H1 (cell line): ENCODE measurements around the gene NETO1. TPM values are rescaled to one million over a fixed set of nuclear protein-coding genes. Genes with fewer than 3 reads are reported as not detected.

Source experiments
- CTCF ChIA-PET: fragments of 300-600 bp; sonication (Branson Sonifier 250); formaldehyde crosslinking; loops from one replicate; lab custom pipeline; 2021; ENCODE audit not compliant: partially characterized antibody; lab: Charles Lee
- POLR2A ChIA-PET: fragments of 300-600 bp; sonication (Branson Sonifier 250); formaldehyde crosslinking; loops from one replicate; lab custom pipeline; 2021; ENCODE audit warnings: inconsistent platforms; ENCODE audit not compliant: partially characterized antibody; lab: Charles Lee
- DNase-seq, 2 experiments: peaks; one replicate each; pipeline versions ENCODE4 v3.0.0 to v3.0.0-alpha.2; 2010 to 2022; ENCODE audit warnings: low spot score in 2 of 2, low read depth in 1 of 2, mixed read lengths in 1 of 2
- FAIRE-seq: peaks from 2 replicates; lab custom pipeline; 2011; peaks lifted over from hg19 to GRCh38; lab: Jason Lieb, UNC
- H2AFZ ChIP-seq: 2 replicates; pipeline ENCODE4 v1.8.1; 2012; ENCODE audit warnings: low read length, inconsistent platforms
- H2AK5ac ChIP-seq: 2 replicates; pipeline ENCODE4 v1.6.1; 2013; ENCODE audit warnings: low read depth, low read length
- H2BK120ac ChIP-seq: replicated peaks from 2 replicates; pipeline ENCODE3; 2013; ENCODE audit warnings: low read depth, low read length, inconsistent platforms
- H2BK12ac ChIP-seq: 2 replicates; pipeline ENCODE4 v1.6.1; 2013; ENCODE audit warnings: low read depth, low read length
- H2BK15ac ChIP-seq: 2 replicates; pipeline ENCODE4 v1.6.1; 2013; ENCODE audit warnings: low read length
- H2BK20ac ChIP-seq: 2 replicates; pipeline ENCODE4 v1.6.1; 2013; ENCODE audit warnings: low read length
- H2BK5ac ChIP-seq: 2 replicates; pipeline ENCODE4 v1.6.1; 2013; ENCODE audit warnings: low read depth, low read length
- H3K14ac ChIP-seq: 2 replicates; pipeline ENCODE4 v1.6.1; 2013; ENCODE audit warnings: inconsistent platforms; ENCODE audit not compliant: insufficient read length
- H3K18ac ChIP-seq: 2 replicates; pipeline ENCODE4 v1.6.1; 2013; ENCODE audit warnings: low read length; ENCODE audit errors: extremely low read depth
- H3K23ac ChIP-seq: 2 replicates; pipeline ENCODE4 v1.6.1; 2013; ENCODE audit warnings: inconsistent platforms; ENCODE audit not compliant: insufficient read length
- H3K23me2 ChIP-seq: 2 replicates; pipeline ENCODE4 v1.6.1; 2013; ENCODE audit warnings: low read depth, low read length
- H3K27ac ChIP-seq: 2 replicates; pipeline ENCODE4 v1.6.1; 2011; ENCODE audit warnings: low read depth, low read length, inconsistent platforms
- H3K27me3 ChIP-seq, 4 experiments: replicated peaks in 1 of 4; 1 replicate in 1 of 4; 2 replicates in 3 of 4; pipeline versions ENCODE4 v1.6.1 to v1.8.1; 2011 to 2013; ENCODE audit warnings: low read length in 3 of 4, mild to moderate bottlenecking in 3 of 4, inconsistent platforms in 2 of 4, mixed read lengths in 2 of 4, moderate library complexity in 1 of 4; ENCODE audit not compliant: control insufficient read depth in 3 of 4, insufficient read depth in 3 of 4; ENCODE audit errors: extremely low read depth in 1 of 4
- H3K36me3 ChIP-seq, 4 experiments: 2 replicates each; pipeline versions ENCODE4 v1.6.1 to v1.8.1; 2011 to 2013; ENCODE audit warnings: mild to moderate bottlenecking in 4 of 4, low read length in 3 of 4, moderate library complexity in 2 of 4, control low read depth in 1 of 4, inconsistent platforms in 1 of 4; ENCODE audit not compliant: insufficient read depth in 4 of 4, control insufficient read depth in 2 of 4
- H3K4ac ChIP-seq: replicated peaks from 2 replicates; pipeline ENCODE3; 2013; ENCODE audit warnings: low read length, low read depth, mixed read lengths, inconsistent platforms; ENCODE audit not compliant: insufficient read length
- H3K4me1 ChIP-seq, 4 experiments: replicated peaks in 1 of 4; 1 replicate in 1 of 4; 2 replicates in 3 of 4; pipeline versions ENCODE4 v1.6.1 to v1.8.1; 2011 to 2013; ENCODE audit warnings: low read length in 3 of 4, inconsistent platforms in 2 of 4, mixed read lengths in 1 of 4; ENCODE audit not compliant: insufficient read depth in 4 of 4, control insufficient read depth in 3 of 4
- H3K4me2 ChIP-seq, 2 experiments: 2 replicates each; pipeline versions ENCODE4 v1.6.1 to v1.8.1; 2011 to 2013; ENCODE audit warnings: low read depth in 2 of 2, low read length in 2 of 2, control low read depth in 1 of 2, inconsistent platforms in 1 of 2, mild to moderate bottlenecking in 1 of 2; ENCODE audit not compliant: insufficient read depth in 1 of 2
- H3K4me3 ChIP-seq, 4 experiments: fragments of 200-600, 300-600 bp in 1 of 4; sonication (generic), shearing (Covaris generic), sonication (Bioruptor Twin) in 1 of 4; 2 replicates each; pipeline versions ENCODE4 v1.5.1 to v1.8.1; 2011 to 2016; ENCODE audit warnings: low read length in 4 of 4, low read depth in 3 of 4, control low read depth in 2 of 4, inconsistent platforms in 2 of 4, mild to moderate bottlenecking in 2 of 4, mixed read lengths in 1 of 4, moderate library complexity in 1 of 4; ENCODE audit not compliant: insufficient read depth in 2 of 4; ENCODE audit errors: extremely low read depth in 1 of 4
- H3K56ac ChIP-seq: replicated peaks from 2 replicates; pipeline ENCODE3; 2013; ENCODE audit warnings: low read depth, mild to moderate bottlenecking, mixed read lengths, low read length, inconsistent platforms; ENCODE audit not compliant: insufficient read length
- H3K79me1 ChIP-seq: 2 replicates; pipeline ENCODE4 v1.6.1; 2013; ENCODE audit warnings: low read depth, low read length, control low read depth
- H3K79me2 ChIP-seq, 2 experiments: 2 replicates each; pipeline versions ENCODE4 v1.6.1 to v1.8.1; 2012 to 2013; ENCODE audit warnings: low read length in 2 of 2, mild to moderate bottlenecking in 2 of 2, inconsistent platforms in 1 of 2; ENCODE audit not compliant: insufficient read depth in 2 of 2, control insufficient read depth in 1 of 2
- H3K9ac ChIP-seq, 4 experiments: replicated peaks in 1 of 4; 1 replicate in 1 of 4; 2 replicates in 3 of 4; pipeline versions ENCODE4 v1.6.1 to v1.8.1; 2011 to 2013; ENCODE audit warnings: low read depth in 3 of 4, low read length in 3 of 4, control low read depth in 2 of 4, mild to moderate bottlenecking in 2 of 4, moderate library complexity in 2 of 4, inconsistent platforms in 1 of 4; ENCODE audit errors: extremely low read depth in 1 of 4
- H3K9me3 ChIP-seq, 2 experiments: 2 replicates each; pipeline versions ENCODE4 v1.6.1 to v1.8.1; 2012 to 2013; ENCODE audit warnings: mild to moderate bottlenecking in 2 of 2, moderate library complexity in 2 of 2, control low read depth in 1 of 2, inconsistent platforms in 1 of 2, low read depth in 1 of 2, low read length in 1 of 2, mixed read lengths in 1 of 2; ENCODE audit not compliant: insufficient read depth in 2 of 2
- H4K20me1 ChIP-seq, 2 experiments: replicated peaks in 1 of 2; 2 replicates each; pipeline versions ENCODE3 to v1.8.1; 2011 to 2013; ENCODE audit warnings: inconsistent platforms in 2 of 2, low read length in 2 of 2, mild to moderate bottlenecking in 1 of 2; ENCODE audit not compliant: insufficient read depth in 2 of 2, control insufficient read depth in 1 of 2
- H4K5ac ChIP-seq: 2 replicates; pipeline ENCODE4 v1.6.1; 2013; ENCODE audit warnings: low read length, low read depth, mixed read lengths, inconsistent platforms; ENCODE audit not compliant: insufficient read length
- H4K8ac ChIP-seq: 2 replicates; pipeline ENCODE4 v1.8.0; 2013; ENCODE audit warnings: mild to moderate bottlenecking, moderate library complexity, low read length, inconsistent platforms; ENCODE audit not compliant: insufficient read depth; ENCODE audit errors: extremely low read depth
- H4K91ac ChIP-seq: replicated peaks from 2 replicates; pipeline ENCODE3; 2013; ENCODE audit warnings: low read length, mixed read lengths, inconsistent platforms; ENCODE audit not compliant: insufficient read length
- ASH2L ChIP-seq: fragments of 200-600, 300-600 bp; sonication (generic); IDR thresholded peaks from one replicate; pipeline ENCODE4 v1.7.1; 2017; ENCODE audit warnings: low read length
- BACH1 ChIP-seq: IDR thresholded peaks from 2 replicates; pipeline ENCODE4 v1.6.1; 2012; ENCODE audit warnings: low read length, improper control_type of control experiment
- EZH2 ChIP-seq: fragments of 200-600 bp; sonication (generic); IDR thresholded peaks from 2 replicates; pipeline ENCODE4 v1.7.1; 2012; ENCODE audit warnings: low read depth, mild to moderate bottlenecking, moderate library complexity, low read length, inconsistent platforms; ENCODE audit not compliant: severe bottlenecking
- JUND ChIP-seq: IDR thresholded peaks from 2 replicates; pipeline ENCODE4 v1.6.1; 2011; ENCODE audit warnings: mild to moderate bottlenecking, improper control_type of control experiment, low read length
- RFX5 ChIP-seq: IDR thresholded peaks from 2 replicates; pipeline ENCODE4 v1.6.1; 2011; ENCODE audit warnings: low read depth, low read length, improper control_type of control experiment, borderline replicate concordance
- SUZ12 ChIP-seq: fragments of 200-600 bp; sonication (generic); IDR thresholded peaks from 2 replicates; pipeline ENCODE4 v1.6.1; 2012; ENCODE audit warnings: mild to moderate bottlenecking, inconsistent platforms, low read length, moderate library complexity, mixed read lengths
- WGBS, 2 experiments: shearing (Covaris generic) in 1 of 2; methylation state at CpG; one replicate each; pipeline versions ENCODE4 v1.1.6 to v1.1.7; 2013 to 2015; ENCODE audit warnings: low lambda C conversion rate in 2 of 2, mixed read lengths in 2 of 2, inconsistent platforms in 1 of 2, low coverage in 1 of 2, missing lambda C conversion rate in 1 of 2; ENCODE audit not compliant: insufficient replicate concordance in 2 of 2, insufficient coverage in 1 of 2, insufficient read length in 1 of 2; ENCODE audit errors: extremely low coverage in 1 of 2, missing lambda C conversion rate in 1 of 2; 5-methylcytosine and 5-hydroxymethylcytosine counted together
- polyA plus RNA-seq, 7 experiments: library from polyadenylated mRNA; depleted of rRNA in 3 of 7; stranded (reverse) in 5 of 7; unstranded in 2 of 7; fragments of >200 nt in 5 of 7; fragments of 200-250 nt in 2 of 7; gene quantifications; 1 replicate in 5 of 7; 2 replicates in 1 of 7; 4 replicates in 1 of 7; pipeline versions ENCODE4 v1.2.1 to v1.2.3, GENCODE V29; 2011 to 2013; ENCODE audit warnings: missing spikeins in 2 of 7, mixed read lengths in 2 of 7
- total RNA-seq: library from RNA; stranded (reverse); fragmentation: NEBNext Ultra II Directional; extraction: Animal tissue kit (Norgen Biotek cat#: 25700); gene quantifications from 2 replicates; pipeline ENCODE4 v1.2.1, GENCODE V29; 2021

The NETO1 gene
- total and polyA plus RNA-seq, 2 of the 8 experiments (the other 6 are each of a cell fraction or from before 2014, with no cell fraction given) = 3.0 to 19.3 TPM

DNA sequence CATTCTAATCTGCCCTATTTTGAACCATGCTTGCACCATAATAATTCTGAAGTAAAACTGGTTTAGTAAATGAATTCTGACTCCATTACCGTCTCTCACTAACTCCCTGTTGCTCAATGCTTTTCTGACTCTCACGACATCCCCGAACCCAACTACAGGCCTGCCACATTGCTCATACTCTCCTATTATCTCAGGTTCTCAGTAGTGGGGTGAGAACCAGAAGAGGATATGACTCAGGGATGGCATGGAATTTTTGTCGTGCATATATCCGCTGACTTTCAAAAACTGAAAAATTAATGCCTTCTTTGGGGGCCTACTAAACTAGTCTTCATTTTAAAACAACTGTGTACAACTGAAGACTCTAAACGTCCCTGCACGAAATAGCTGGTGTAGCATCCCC is 34.3 kb downstream of the NETO1 start:
- no peak overlapping the region for H2BK15ac ChIP-seq
- WGBS, 2 experiments = 96% methylated on average over 7 of the region's 7 CpGs; no CpG with 5 or more reads in 1 of the 2 experiments
- no peak overlapping the region for H3K4me3 ChIP-seq
- TF ChIP-seq BACH1 (no peak), SUZ12 (no peak), JUND (no peak), ASH2L (no peak), EZH2 (no peak), RFX5 (no peak)
- TF ChIP-seq, all 59 proteins: peak for 0
- DNase-seq (no peak), FAIRE-seq (no peak)
- H2BK20ac ChIP-seq = no peak overlapping the region
- no peak overlapping the region for H2BK5ac ChIP-seq
- H4K8ac ChIP-seq = no peak overlapping the region
- H3K56ac ChIP-seq = no peak overlapping the region
- no peak overlapping the region for H4K91ac ChIP-seq
- no peaks in the 10 kb centered on the region for H3K79me1 ChIP-seq
- no peak overlapping the region for H2AK5ac ChIP-seq
- H3K23me2 ChIP-seq = no peaks in the 10 kb centered on the region
- H3K23ac ChIP-seq = no peak overlapping the region
- no peaks in the 10 kb centered on the region for H3K4me1 ChIP-seq
- no peak overlapping the region for H2AFZ ChIP-seq
- no peaks in the 10 kb centered on the region for H3K36me3 ChIP-seq
- POLR2A ChIA-PET = no interaction called here
- no peak overlapping the region for H4K5ac ChIP-seq
- H3K79me2 ChIP-seq = no peaks in the 10 kb centered on the region
- H3K27me3 ChIP-seq = no peaks in the 10 kb centered on the region
- no peaks in the 10 kb centered on the region for H4K20me1 ChIP-seq
- H2BK120ac ChIP-seq = no peak overlapping the region
- no peak overlapping the region for H3K18ac ChIP-seq
- H3K27ac ChIP-seq = no peak overlapping the region
- no peak overlapping the region for H3K4me2 ChIP-seq
- no peak overlapping the region for H2BK12ac ChIP-seq
- no peak overlapping the region for H3K4ac ChIP-seq
- CTCF ChIA-PET = interaction anchor here (1.1 kb wide), 1 partner anchor 70 kb away, joined by 3 read pairs; no protein-coding TSS in a partner anchor
- no peaks in the 10 kb centered on the region for H3K9me3 ChIP-seq
- H3K14ac ChIP-seq = no peak overlapping the region
- H3K9ac ChIP-seq = no peak overlapping the region
